ENCODE data around the gene LEFTY1.

The LEFTY1 gene

GRCh38 chr1:225887030-225887314 lies 2.0 kb downstream of the LEFTY1 start:
- DNase-seq, result no peak

GRCh38 chr1:225886159-225887029 lies 2.6 kb downstream of the LEFTY1 start:
- no peak for DNase-seq

DNA sequence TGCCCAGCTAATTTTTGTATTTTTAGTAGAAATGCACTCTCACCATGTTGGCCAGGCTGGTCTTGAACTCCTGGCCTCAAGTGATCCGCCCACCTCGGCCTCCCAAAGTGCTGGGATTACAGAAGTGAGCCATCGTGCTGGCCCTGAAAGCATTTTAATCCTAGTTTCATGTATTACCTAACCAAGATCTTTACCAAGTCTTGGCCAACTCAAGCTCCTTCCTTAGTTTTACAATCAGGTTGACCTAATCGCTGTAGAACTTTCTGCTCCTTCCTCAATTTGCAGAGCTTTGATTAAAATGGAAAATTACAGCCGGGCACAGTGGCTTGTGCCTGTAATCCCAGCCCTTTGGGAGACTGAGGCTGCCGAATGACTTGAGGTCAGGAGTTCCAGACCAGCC lies 3.6 kb downstream of the LEFTY1 start:
- no peak for DNase-seq

- DNase-seq, result no peak
Measured at GRCh38 chr1:225883616-225884265, 5.2 kb downstream of the LEFTY1 start.

DNA sequence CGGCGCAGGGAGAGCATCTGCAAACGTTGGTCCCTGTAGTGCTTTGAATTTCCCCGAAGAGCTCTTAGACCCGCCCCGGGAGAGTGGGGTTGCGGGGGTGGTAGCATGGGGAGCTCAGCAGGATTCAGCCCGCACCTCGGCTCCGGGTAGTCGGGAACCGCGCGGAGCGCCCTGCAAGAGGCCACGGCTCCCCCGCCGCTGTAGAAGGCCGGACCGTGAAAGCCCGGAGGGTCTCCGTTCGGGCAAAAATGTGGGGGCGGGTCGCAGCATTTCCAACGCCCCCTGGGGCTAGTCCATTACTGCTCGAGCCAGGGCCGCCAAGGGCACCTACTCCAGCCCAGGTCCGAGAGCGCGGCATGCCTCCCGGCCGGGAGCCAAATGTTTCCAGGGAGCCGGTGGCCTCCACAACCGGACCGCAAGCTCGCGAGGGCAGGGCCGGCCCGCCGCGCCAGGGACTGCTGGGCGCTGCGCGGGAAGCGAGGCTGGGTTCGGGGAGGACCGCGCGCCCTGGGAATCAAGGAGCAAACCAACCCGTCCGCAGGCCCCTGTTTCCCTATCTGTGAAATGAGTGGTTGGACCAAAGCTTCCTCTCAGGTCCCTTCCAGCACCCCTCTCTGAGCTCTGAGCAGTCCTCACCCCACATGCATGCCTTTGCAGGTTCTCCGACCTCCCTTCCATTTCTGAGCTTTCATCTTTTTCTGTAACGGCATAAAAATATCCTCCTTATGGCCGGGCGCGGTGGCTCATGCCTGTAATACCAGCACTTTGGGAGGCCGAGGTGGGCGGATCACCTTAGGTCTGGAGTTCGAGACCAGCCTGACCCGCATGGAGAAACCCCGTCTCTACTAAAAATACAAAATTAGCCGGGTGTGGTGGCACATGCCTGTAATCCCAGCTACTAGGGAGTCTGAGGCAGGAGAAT lies 6.0 kb downstream of the LEFTY1 start:
- DNase-seq, result no peak

- DNase-seq, result peak; percentile 23
Measured at GRCh38 chr1:225881959-225882693, 6.8 kb downstream of the LEFTY1 start, which contains the start of gene TMEM63A. TSS of gene TMEM63A (minus strand) at chr1:225882380. CDS start at chr1:225877580, 4,800 bp downstream.

DNA sequence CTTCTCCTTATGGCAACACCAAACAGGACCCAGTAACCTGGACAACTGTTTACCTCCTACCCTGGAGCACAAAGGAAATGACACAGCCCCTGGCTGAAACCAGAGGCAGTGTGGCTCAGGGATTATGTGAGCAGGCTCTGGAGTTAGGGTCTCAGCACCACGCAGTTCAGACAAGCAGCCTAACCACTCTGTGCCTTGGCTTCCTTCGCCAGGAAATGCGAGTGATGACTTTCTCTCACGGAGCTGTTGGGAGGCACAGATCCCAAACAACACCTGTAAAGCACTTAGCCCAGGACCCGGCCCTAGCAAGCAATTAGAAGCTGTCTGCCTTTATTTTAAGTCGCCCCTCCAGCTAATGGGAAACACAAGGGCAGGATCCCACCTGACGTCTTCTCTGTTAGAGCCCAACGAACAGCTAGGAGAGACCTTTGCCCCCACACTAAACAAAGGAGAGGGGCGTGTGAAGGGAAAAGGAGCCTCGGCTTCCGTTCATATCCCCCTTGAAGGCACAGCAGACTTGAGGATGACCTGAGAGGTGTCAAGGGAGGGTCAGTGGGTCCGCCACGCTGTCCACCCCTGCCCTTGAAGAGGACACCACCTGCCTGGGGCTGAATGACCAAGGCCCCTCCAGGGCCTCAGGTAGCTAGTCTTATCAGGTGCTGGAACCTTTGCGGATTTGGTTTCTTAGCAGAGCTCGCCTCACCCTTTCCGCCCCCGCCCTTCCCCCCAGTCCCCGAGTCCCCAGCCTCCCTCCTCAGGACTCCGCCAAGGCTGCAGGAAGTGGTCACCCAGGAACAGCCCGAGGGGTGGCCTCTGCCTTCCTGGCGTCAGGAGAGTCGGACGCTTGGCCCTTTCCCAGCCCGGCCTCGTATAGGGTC lies 7.6 kb downstream of the LEFTY1 start:
- DNase-seq, result no peak

DNA sequence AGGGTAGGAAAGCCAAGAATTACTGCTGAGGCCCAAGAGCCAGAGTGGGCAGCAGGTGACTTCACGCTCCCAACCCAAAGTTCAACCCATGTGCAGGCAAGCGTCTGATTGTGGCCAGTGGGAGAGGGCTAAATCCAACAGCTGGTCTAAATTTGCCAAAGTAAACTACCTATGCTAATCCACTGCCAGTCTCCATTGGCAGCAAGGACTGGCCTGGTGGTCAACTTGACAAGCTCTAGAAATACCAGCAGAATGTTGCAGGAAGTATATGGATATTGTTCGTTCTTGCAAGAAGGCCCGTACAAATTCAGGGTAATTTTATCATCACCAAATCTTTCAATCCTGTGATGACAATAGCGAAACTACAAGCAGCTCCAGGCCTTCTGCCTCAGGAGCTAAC lies 8.3 kb downstream of the LEFTY1 start:
- no peak for DNase-seq

DNA sequence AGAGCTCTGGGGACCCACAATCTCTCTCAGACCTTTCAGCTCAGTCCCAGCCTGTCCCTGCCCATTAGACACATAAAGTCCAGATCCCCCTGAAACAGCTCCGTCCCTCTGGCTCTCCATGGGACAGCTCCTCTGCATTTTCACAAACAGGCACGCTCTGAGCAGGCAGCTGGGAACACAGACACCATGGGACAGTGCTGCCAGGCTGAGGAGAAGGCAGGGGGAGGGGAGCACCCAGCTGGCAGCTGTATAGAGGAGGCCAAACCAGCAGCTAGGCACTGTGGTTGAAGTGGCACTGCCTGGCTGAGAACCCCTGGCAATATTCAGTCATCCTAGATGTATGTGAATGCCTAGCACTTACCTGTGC lies 8.7 kb downstream of the LEFTY1 start:
- DNase-seq, result no peak

GRCh38 chr1:225879521-225880221 lies 9.3 kb downstream of the LEFTY1 start:
- DNase-seq, result no peak

DNA sequence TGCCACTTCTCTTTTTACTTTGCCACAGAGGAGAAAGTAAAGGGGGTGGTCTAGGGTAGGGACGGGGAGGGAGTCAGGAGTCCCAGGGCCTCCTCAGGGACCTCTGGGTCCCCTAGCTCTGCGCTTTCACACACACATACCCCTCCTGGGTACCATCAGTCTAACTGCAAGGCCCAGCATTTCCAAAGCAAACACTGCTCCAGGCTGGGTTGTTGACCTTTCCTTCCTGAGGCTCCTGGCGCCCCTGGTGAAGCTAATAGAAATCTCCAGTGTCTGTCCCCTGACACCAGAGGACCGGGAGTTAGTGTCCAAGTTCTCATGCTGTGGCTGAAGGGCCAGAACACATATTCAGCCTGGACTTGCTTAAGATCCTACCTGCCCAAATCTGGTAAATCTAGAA lies 10.7 kb downstream of the LEFTY1 start:
- no peak for DNase-seq

DNA sequence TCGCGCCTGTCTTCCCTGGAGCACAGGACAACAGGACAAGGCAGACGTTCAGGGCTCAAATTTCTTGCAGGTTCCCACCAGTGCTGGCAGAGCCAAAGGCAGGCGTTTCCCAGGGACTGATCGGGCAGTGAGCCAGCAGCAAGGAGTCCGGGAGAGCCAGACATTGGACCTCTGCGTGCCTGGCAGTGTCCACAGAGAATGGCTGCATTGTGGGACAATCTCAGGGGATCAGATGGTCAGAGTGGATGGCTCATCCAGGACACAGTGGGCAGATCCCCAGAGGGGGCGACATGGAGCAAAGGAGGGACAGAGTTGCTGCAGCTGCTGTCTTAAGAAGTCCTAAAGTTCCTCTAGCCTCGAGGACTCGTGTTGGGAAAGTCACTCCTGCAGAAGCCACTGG lies 11.4 kb downstream of the LEFTY1 start:
- DNase-seq, result no peak

DNA sequence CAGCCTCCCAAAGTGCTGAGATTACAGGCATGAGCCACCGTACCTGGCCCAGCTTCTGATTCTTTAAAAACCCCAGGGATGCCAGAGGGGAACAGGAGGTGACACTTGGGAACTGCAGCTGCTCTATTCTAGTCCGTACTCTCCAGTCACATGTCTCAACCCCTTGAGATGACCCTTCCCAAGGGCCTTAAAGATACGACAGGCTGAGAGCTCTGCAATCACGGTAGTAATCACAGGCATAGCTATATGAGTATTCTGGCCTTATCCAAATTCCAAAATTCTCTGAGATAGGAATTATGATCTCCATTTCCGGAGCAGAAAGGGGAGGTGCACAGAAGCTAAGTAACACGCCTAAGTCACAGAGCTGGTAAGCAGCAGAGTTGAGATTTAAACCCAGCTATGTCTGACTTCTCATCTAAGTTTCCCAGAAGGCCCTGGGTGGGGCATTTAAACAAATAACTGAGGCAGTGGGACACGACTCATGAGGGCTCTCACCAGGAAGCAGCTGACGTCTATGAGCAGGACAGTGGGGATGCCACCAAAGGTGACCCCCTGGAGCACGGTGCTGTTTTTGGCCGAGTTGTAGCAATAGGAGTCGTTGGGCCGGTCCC lies 11.9 kb downstream of the LEFTY1 start:
- no peak for DNase-seq

- no peak for DNase-seq
Measured at GRCh38 chr1:225875044-225875815, 13.7 kb downstream of the LEFTY1 start.

DNA sequence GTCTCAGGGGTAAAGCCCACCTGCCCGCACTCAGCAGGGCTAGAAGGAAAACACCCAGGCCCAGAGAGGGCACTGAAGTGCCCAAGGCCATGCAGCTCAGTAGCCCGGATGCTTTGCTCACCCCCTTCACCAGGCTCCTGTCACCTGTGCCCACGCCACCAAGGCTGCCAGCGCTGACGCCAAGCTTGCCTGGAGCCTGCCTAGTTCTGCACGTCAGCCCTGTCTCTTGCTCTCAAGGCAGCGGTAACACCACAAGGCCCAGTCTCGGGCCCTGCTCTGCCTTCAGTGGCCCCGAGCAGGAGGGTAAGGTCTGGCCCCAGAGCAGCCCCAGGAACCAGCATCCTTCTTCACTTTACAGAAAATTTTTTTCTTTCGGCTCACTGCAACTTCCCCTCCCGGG lies 14.5 kb downstream of the LEFTY1 start:
- no peak for DNase-seq

- DNase-seq, result no peak
Measured at GRCh38 chr1:225873281-225873850, 15.6 kb downstream of the LEFTY1 start.

DNA sequence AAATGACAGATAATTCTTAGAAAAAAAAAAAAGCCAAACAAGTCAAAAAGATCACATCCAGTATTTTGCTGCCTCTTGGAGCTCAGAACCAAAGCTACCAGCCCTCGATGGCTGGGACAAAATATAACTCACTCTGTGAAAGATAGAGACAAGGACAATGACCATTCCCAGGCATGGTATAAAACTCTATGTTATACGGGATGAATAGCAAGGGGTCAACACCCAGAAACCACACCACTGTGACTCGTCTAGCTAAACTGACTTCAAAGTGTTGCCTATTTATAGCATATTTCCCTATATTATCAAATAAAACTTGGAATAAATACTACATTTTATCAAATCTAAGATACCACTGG lies 16.9 kb downstream of the LEFTY1 start:
- no peak for DNase-seq

GRCh38 chr1:225871359-225872074 lies 17.4 kb downstream of the LEFTY1 start:
- no peak for DNase-seq

DNA sequence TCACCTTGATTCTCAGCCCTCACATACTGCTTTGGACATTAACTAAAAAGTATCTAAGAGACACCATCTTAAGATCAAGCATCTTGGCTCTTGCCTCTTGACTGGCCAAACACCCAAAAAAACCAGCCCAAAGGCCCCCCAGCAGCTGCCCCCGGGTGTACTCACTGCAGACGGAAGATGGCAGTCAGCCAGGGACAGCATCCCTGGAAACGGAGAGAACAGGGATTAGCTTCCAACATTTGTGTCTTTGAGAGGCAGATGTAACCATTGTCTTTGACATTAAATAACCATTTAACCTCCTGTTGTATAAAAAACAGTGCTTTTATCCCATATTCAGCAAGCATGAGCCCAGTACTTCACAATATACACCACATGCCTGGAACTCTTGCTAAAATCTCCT lies 18.0 kb downstream of the LEFTY1 start:
- peak; percentile 54 for DNase-seq
